Bronchial epithelial cell (primary cell): ENCODE measurements around the gene WNT3A. TPM values are rescaled to one million over a fixed set of nuclear protein-coding genes. Genes with fewer than 3 reads are reported as not detected.
A peak's percentile ranks its signal among the peaks of the same experiment; 100 is the strongest.

Experiments used
- DNase-seq: peaks from one replicate; pipeline ENCODE4 v3.0.0-alpha.2; 2010; ENCODE audit warnings: low read depth
- FAIRE-seq: peaks from 2 replicates; lab custom pipeline; 2011; peaks lifted over from hg19 to GRCh38; lab: Jason Lieb, UNC
- H3K27me3 ChIP-seq: 2 replicates; pipeline ENCODE4 v1.5.1; 2011; ENCODE audit warnings: low read length; ENCODE audit not compliant: control insufficient read depth, insufficient read depth
- H3K36me3 ChIP-seq: 2 replicates; pipeline ENCODE4 v1.5.1; 2011; ENCODE audit warnings: low read length; ENCODE audit not compliant: control insufficient read depth, insufficient read depth
- H3K4me3 ChIP-seq: 2 replicates; pipeline ENCODE4 v1.5.1; 2011; ENCODE audit warnings: mild to moderate bottlenecking, low read depth, low read length, control low read depth
- CTCF ChIP-seq: IDR thresholded peaks from 2 replicates; pipeline ENCODE4 v1.5.1; 2011; ENCODE audit warnings: mild to moderate bottlenecking, moderate library complexity, low read length, control low read depth, inconsistent platforms; ENCODE audit not compliant: insufficient read depth, severe bottlenecking
- total RNA-seq: library from RNA; depleted of rRNA; stranded (reverse); fragments of >200 nt; gene quantifications from 2 replicates; pipeline ENCODE4 v1.2.1, GENCODE V29; 2014

The WNT3A gene
- total RNA-seq, 1 donor from 2014 or later: not detected

- Histone ChIP-seq H3K27me3 (no peaks in the 10 kb centered on the region), H3K36me3 (peaks cover 2% of the 10 kb centered on the region), H3K4me3 (no peak overlapping the region)
- no peak for TF ChIP-seq CTCF
- DNase-seq: no peak
- no peak for FAIRE-seq
These were observed 72.9 kb downstream of the WNT3A start for GRCh38 chr1:228079601-228080263.

GRCh38 chr1:228081144-228081543 is 74.3 kb downstream of the WNT3A start:
- TF ChIP-seq CTCF: no peak
- FAIRE-seq (no peak), DNase-seq (no peak)
- Histone ChIP-seq H3K36me3 (peaks cover 2% of the 10 kb centered on the region), H3K27me3 (no peaks in the 10 kb centered on the region), H3K4me3 (peak overlapping the region; percentile 97)

GRCh38 chr1:228081578-228082213 is 74.9 kb downstream of the WNT3A start:
- Histone ChIP-seq H3K27me3 (no peaks in the 10 kb centered on the region), H3K4me3 (peak overlapping the region; percentile 97), H3K36me3 (peaks cover 3% of the 10 kb centered on the region)
- TF ChIP-seq CTCF: no peak
- no peak for DNase-seq
- FAIRE-seq: no peak

- peak; percentile 78 for DNase-seq
- FAIRE-seq: no peak
- Histone ChIP-seq H3K36me3 (peaks cover 4% of the 10 kb centered on the region), H3K27me3 (no peaks in the 10 kb centered on the region), H3K4me3 (peak within 1 kb of the TSS; percentile 97)
- TF ChIP-seq CTCF: no peak
These were observed 75.6 kb downstream of the WNT3A start, which contains the start of gene ARF1 for GRCh38 chr1:228082214-228082917. TSS of gene ARF1 (plus strand) at chr1:228082708. CDS start at chr1:228097115, 14,407 bp downstream.

- FAIRE-seq: no peak
These were observed 76.4 kb downstream of the WNT3A start for GRCh38 chr1:228082918-228083870.

More at GRCh38 chr1:228082918-228083870, 76.4 kb downstream of the WNT3A start:
- Histone ChIP-seq H3K27me3 (no peaks in the 10 kb centered on the region), H3K4me3 (peak overlapping the region; percentile 97), H3K36me3 (peaks cover 6% of the 10 kb centered on the region)
- no peak for TF ChIP-seq CTCF
- no peak for DNase-seq
